GM21528 (cell line): Measurements from ENCODE around the gene MRPL21.

Source experiments
- ATAC-seq: cut with Tn5 transposase; IDR thresholded peaks from one replicate; pipeline ENCODE4 v1.9.1; 2021; ENCODE audit warnings: mild to moderate bottlenecking, moderate library complexity; ENCODE audit not compliant: unreplicated experiment, low FRiP score

The MRPL21 gene

DNA sequence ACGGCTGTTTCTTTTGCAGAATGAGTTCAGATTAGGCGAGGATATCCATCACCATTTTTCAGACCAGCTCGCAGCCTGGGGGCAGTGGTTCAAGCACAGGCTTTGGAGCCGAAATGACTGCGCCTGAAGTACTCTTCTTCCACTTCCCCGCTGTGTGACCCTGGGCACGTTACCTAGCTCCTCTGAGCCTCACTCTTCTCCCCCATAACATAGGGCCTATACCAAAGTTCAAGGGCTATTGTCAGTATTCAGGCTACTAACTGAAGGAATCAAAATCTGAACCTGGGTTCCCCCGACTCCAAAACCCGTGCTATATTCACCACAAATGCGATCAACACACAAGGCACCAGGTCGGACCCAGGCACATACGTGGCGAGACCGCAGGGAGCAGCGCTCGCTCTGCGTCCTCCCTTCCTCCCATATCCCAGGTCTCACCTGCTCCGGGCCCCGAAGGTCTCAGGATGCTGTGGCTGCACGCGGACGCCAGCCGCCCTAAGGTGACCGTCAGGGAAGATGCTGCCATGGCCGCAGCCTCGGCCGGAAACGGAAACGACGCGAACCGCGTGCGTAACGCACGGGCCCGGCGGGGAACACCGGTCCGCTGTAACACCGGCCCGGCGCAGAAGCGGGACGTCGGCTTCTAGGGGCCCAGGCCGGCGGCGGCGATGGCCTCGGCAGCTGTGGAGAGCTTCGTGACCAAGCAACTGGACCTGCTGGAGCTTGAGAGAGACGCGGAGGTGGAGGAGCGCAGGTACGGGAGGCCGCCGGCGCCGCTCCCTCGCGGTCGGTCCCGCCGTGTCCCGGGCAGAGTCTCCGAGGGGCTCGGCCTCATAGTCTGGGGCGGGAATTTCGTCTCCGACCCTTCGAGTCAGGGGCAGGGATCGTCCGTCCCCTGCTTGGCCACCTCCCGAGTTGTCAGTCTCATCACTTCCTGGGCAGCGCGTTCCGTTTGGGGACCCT is at the start of gene MRPL21, which contains the start of gene IGHMBP2:
Gene MRPL21, minus strand, starts transcription at position 545 of the 960 bp plus-strand sequence. Its CDS starts 22 bp downstream, at position 523.
Gene IGHMBP2, plus strand, starts transcription at position 604 of the 960 bp plus-strand sequence. Its CDS starts 62 bp downstream, at position 666.
- ATAC-seq: peak; percentile 83

DNA sequence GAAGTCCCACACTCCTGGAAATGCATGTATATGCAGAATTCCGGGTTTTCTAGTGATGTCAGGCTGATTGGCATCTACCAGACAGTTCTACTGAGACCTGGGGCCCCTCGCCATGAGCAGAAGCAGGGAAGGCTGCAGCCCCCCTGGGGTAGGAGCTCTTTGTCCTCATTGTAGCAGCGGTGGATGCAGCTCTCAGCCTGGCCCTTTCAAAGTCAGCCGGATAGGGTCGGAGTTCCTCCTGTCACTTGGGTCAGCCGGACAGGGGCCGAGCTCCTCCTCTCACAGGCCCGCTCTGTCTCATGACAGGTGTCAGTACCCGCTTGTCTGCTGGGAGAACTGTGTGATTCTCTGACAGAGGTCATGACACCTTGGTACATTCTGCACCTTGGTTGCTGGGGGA is 47.1 kb upstream of the MRPL21 start:
- no peak for ATAC-seq

DNA sequence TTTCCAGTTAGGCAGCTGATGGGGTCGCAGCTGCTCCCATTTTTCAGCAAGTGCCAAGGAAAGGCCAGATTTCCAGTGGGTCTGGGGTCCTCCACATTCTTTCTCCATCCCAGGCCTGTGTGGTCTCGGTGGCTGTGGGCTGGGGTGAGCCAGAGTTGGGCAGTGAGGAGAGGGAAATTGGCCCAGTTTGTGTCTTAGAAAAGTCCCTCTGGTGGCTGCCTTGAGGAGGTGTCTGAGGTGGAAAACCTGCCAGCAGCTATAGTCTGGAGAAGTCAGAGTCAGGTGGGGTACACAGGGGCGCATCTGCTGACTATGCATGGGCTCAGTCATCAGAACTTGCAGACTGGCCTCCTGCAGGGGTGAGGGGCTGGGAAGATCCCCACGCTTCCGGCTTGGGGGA is 46.6 kb upstream of the MRPL21 start:
- ATAC-seq: no peak

- no peak for ATAC-seq
These were observed 45.3 kb upstream of the MRPL21 start for GRCh38 chr11:68948935-68949334.

- no peak for ATAC-seq
These were observed 44.9 kb upstream of the MRPL21 start for GRCh38 chr11:68948496-68948895.

GRCh38 chr11:68947151-68947550 is 43.5 kb upstream of the MRPL21 start:
- no peak for ATAC-seq

DNA sequence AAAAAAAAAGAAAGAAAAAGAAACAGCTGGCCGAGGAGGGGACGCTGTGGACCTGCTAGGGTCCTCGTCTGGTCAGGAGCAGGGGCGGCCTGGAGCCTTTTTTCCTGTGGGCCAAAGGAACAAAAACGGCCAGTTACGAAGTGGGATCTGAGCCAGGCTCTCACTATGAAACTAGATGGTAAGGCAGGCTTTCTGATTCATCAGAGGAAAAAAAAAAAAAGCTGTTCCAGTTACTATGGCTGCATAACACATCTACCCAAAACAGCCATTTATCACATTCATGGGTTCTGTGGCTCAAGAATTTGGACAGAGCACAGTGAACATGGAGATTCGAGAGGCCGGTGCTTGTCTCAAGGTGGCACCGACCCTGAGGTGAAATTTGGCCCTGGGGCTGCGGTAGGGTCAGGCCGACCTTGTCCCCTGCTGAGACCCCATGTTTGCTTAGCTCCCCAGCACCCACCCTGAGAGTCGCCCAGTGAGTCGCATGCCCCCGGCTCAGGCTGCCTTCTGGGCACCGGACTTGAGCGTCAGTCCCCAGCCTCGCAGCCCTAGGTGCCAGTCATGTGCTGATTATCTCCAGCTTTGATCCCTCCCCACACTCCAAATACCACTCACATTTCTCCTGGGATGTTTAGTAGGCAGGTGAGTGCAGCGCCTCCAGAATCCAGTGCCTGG is 42.9 kb upstream of the MRPL21 start:
- ATAC-seq: no peak

DNA sequence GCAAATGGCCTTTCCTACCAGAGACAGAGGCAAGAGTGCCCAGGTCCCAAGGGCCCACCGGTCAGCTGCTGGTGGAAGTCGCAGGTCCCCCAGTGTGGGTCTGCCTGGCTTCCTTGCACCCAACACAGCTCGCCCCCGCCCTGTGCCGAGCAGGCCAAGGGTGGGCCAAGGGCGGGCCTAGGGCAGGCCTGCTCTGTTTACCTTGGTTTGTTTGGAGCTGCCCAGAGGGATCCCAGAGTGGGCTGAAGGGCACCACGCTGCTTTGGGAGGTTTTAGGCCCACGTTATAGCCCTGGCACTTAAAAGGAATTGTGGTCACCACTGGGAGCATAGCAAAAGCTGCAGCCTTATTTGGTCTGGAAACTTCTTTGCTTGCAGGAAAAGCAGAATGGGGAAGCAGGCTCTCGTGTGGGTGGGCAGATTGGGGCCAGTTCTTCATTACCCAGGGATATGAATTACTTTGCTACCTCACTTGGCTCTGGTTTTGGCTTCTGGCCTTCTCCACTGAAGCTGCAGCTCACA is 39.2 kb upstream of the MRPL21 start:
- no peak for ATAC-seq

GRCh38 chr11:68942095-68942620 is 38.5 kb upstream of the MRPL21 start:
- ATAC-seq: no peak

GRCh38 chr11:68941324-68942094 is 37.9 kb upstream of the MRPL21 start:
- no peak for ATAC-seq

DNA sequence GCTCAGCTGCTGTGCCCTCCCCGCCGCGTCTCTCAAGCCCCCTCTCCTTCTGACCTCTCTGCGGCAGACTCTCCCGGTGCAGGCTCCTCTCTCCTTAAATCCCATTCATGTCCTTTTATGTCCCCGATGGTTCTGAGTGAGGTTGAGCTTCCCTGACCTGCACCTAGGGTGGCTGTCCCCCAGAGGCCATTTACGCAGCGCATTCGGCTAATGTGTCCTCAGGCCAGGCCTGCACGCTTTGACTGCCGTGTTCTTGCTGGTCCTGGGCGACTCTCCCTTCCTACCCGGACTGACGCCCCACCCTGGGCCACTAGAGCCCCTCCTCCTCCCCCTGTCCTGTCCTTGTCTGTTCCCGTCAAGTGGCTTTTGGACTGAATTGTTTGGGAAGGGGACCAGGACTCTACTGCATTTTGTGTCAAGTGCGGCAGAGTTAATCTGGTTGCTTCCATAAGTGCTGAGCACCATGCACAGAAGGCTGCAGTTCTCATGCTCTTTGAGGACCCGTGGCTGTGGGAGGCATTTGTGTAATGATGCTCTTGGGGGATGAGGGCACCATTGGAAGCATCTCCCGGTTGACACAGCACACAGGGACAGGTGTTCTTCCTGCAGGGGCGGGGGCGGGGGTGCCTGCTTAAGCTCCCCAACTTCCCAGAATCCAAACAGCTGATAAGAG is 37.2 kb upstream of the MRPL21 start:
- no peak for ATAC-seq

DNA sequence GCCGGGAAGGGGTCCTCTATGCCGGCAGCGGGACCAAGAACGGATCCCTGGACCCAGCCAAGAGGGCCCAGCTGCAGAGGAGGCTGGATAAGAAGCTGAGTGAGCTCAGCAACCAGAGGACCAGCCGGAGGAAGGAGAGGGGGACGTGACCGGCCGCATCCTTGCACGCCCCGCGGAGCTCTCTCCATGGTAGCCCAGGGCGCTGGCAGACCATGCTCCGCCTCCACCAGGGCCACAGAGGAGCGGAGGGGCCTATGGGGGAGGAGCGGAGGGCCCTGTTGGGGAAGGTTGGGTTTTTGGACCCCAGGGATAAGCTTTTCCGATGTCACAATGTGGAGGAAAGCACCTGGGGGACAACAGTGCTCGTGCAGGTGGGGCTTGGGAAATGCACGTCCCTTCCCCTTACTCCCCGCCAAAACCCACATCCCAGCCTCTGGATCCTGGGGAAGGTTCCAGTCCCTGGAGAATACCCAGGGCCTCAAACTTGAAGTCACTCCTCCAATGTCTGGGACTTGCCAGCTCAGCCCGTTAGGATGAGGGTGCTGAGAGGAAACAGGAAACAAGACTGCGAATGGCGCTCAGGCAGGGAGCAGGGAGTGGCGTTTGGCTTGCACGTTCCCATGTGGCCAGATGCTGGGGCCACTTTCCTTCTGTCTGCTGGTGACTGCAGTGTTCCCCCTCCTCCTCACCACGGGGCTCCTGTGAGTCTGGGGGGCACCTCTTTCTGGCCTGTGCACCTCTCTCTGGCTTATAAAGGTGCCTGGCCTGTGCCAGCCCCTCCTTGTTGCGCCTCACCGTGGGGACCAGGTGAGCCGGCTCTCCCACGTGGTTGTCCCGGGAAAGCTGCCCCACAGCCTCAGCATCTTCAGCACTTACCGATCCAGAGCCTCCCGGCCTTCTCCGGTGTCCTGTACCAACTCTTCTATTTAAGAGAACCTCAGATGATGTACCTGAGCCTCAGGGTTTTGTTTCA is 36.2 kb upstream of the MRPL21 start:
- no peak for ATAC-seq

- ATAC-seq: no peak
These were observed 35.4 kb upstream of the MRPL21 start for GRCh38 chr11:68938816-68939582.

DNA sequence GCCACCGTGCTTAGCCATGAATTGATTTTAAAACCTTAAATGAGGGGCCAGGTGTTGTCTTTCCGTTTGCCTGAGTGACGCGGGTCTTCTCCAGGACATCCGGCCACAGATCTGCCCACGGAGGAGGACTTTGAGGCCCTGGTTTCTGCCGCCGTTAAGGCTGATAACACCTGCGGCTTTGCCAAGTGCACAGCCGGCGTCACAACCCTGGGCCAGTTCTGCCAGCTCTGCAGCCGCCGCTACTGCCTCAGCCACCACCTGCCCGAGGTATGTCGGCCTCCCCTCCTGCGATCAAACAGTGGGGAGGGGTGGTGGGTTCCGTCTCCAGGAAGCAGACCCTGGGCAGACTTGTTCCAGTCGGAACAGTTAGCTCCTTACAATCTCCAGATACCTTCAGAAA is 34.5 kb upstream of the MRPL21 start:
- ATAC-seq: no peak

DNA sequence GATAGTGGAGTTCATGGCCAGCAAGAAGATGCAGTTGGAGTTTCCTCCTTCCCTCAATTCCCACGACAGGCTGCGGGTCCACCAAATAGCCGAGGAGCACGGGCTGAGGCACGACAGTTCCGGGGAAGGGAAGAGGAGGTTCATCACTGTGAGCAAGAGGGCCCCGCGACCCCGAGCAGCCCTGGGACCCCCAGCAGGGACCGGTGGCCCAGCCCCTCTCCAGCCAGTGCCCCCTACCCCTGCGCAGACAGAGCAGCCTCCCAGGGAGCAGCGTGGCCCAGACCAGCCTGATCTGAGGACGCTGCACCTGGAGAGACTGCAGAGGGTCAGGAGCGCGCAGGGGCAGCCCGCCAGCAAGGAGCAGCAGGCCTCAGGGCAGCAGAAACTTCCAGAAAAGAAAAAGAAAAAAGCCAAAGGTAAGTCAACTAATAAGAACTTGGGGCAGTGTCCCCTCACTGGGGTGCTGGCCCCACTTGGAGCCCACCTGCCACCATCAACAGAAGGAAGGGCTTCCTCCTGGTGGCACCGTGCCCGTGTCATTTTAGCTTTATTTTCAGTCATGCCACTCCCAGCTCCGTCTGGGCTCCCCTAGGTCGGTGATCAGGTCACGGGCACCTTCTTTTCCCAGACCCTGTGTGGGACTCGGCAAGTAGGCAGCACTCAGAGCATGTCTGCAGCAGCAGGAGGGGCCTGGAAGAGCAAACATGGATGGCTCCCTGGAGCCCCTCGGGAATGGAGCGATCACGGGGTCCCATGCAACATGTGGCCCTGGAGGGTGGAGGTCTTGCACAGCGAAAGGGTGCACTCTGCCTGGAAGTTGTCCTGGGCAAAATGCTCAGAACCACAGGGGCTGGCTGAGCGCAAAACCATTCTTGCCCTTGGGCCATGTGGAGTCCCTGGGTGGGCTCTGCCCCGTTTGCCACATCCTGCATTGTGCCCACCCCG is 33.3 kb upstream of the MRPL21 start:
- no peak for ATAC-seq

GRCh38 chr11:68936358-68936636 is 32.7 kb upstream of the MRPL21 start:
- no peak for ATAC-seq
